Esophagus muscularis mucosa (tissue), 4 donors: ENCODE results near the gene USP15.

Experiments
- CTCF ChIP-seq, 3 experiments: fragments of 200-600 bp in 2 of 3; fragments of 450-650 bp in 1 of 3; sonication (generic) in 2 of 3; IDR thresholded peaks; one replicate each; pipeline ENCODE4 v1.5.1; 2017 to 2019; ENCODE audit warnings: antibody characterized with exemption in 3 of 3, mild to moderate bottlenecking in 2 of 3, moderate library complexity in 1 of 3
- EP300 ChIP-seq: sonication (generic); formaldehyde crosslinking; IDR thresholded peaks from one replicate; pipeline ENCODE4 v1.6.1; 2017; ENCODE audit warnings: antibody characterized with exemption
- POLR2A ChIP-seq: fragments of 450-650 bp; IDR thresholded peaks from one replicate; pipeline ENCODE4 v1.6.1; 2017; ENCODE audit warnings: antibody characterized with exemption, moderate library complexity, mild to moderate bottlenecking, low read depth
- POLR2AphosphoS5 ChIP-seq, 2 donors: sonication (generic); formaldehyde crosslinking; IDR thresholded peaks; one replicate each; pipeline ENCODE4 v1.6.1; 2017; ENCODE audit warnings: antibody characterized with exemption in 2 of 2

- TF ChIP-seq POLR2AphosphoS5 (IDR thresholded peaks at IDR 0.05) = no peak
- TF ChIP-seq POLR2A = no peak
- no peak for TF ChIP-seq EP300
- no peak for TF ChIP-seq CTCF (IDR thresholded peaks at IDR 0.05)
These were observed 59.9 kb downstream of the USP15 start for GRCh38 chr12:62320054-62320453.
